Thymus (tissue), 2 donors: ENCODE measurements around the gene CHST5. TPM values are rescaled to one million over a fixed set of nuclear protein-coding genes. Genes with fewer than 3 reads are reported as not detected.

Experiments
- polyA plus RNA-seq: library from polyadenylated mRNA; stranded (reverse); fragments of 200-250 nt; gene quantifications from one replicate; pipeline ENCODE4 v1.2.3, GENCODE V29; 2013
- total RNA-seq: library from RNA; stranded (reverse); fragments of 120-200 nt; gene quantifications from one replicate; pipeline ENCODE4 v1.2.4, GENCODE V29; 2013
- donor health status: healthy.

The CHST5 gene
- total and polyA plus RNA-seq, 2 donors: 0.11 TPM; not detected in 1

Other genes starting within 250 kb of the CHST5 start
- 78.3 TPM for gene CFDP1, start 102.6 kb downstream of the CHST5 start, total RNA-seq
- 78.5 TPM for gene CFDP1, start 102.6 kb downstream of the CHST5 start, polyA plus RNA-seq
- gene TMEM170A, start 71.4 kb downstream of the CHST5 start, total RNA-seq: 18.8 TPM
- 11.1 TPM for gene TMEM170A, start 71.4 kb downstream of the CHST5 start, polyA plus RNA-seq
- 0.09 TPM for gene CHST6, start 40.7 kb downstream of the CHST5 start, total RNA-seq
- gene CHST6, start 40.7 kb downstream of the CHST5 start, polyA plus RNA-seq: 0.87 TPM
- 2.2 TPM for gene TMEM231, start 20.1 kb upstream of the CHST5 start, total RNA-seq
- gene TMEM231, start 20.1 kb upstream of the CHST5 start, polyA plus RNA-seq: 4.5 TPM
- 103 TPM for gene GABARAPL2, start 30.3 kb upstream of the CHST5 start, total RNA-seq
- gene GABARAPL2, start 30.3 kb upstream of the CHST5 start, polyA plus RNA-seq: 223 TPM
- 23.2 TPM for gene ADAT1, start 87.2 kb upstream of the CHST5 start, total RNA-seq
- gene ADAT1, start 87.2 kb upstream of the CHST5 start, polyA plus RNA-seq: 22.2 TPM
- gene KARS1, start 111.6 kb upstream of the CHST5 start, total RNA-seq: 149 TPM
- gene KARS1, start 111.6 kb upstream of the CHST5 start, polyA plus RNA-seq: 88.3 TPM
- gene TERF2IP, start 111.7 kb upstream of the CHST5 start, total RNA-seq: 82.2 TPM
- 103 TPM for gene TERF2IP, start 111.7 kb upstream of the CHST5 start, polyA plus RNA-seq
- not detected for gene CPHXL2, start 140.9 kb upstream of the CHST5 start, total RNA-seq
- gene CPHXL2, start 140.9 kb upstream of the CHST5 start, polyA plus RNA-seq: not detected
- gene DUXB, start 165.4 kb upstream of the CHST5 start, total RNA-seq: not detected
- gene DUXB, start 165.4 kb upstream of the CHST5 start, polyA plus RNA-seq: 0.14 TPM
- gene CPHXL, start 190.4 kb upstream of the CHST5 start, total RNA-seq: not detected
- 0.02 TPM for gene CPHXL, start 190.4 kb upstream of the CHST5 start, polyA plus RNA-seq